ENCODE measurements around the gene PRKACG.
A peak's percentile ranks its signal among the peaks of the same experiment; 100 is the strongest.

The PRKACG gene

GRCh38 chr9:69049094-69049493, 35.2 kb upstream of the PRKACG start:
- TF ChIP-seq CTCF (conservative IDR thresholded peaks at IDR 0.05; ENCODE audit: low read length) (no peak), EZH2phosphoT487 (IDR thresholded peaks at IDR 0.05; ENCODE audit: borderline replicate concordance) (no peak)
- Histone ChIP-seq H3K4me2 (ENCODE audit: low read depth, low read length, poor library complexity, severe bottlenecking) (no peak overlapping the region), H3K4me1 (ENCODE audit: insufficient read depth, low read length, poor library complexity, severe bottlenecking) (peaks cover 41% of the 10 kb centered on the region), H3K27me3 (ENCODE audit: insufficient read depth, low read length, poor library complexity, severe bottlenecking) (no peaks in the 10 kb centered on the region), H4K20me1 (ENCODE audit: insufficient read depth, low read length, poor library complexity, severe bottlenecking) (peaks cover 6% of the 10 kb centered on the region), H3K9me3 (ENCODE audit: insufficient read depth, low read depth, low read length) (no peaks in the 10 kb centered on the region), H3K36me3 (ENCODE audit: insufficient read depth, low read length) (peaks cover 52% of the 10 kb centered on the region; the same call in 1 of the 2 replicates), H3K79me2 (ENCODE audit: insufficient read depth, low read length) (peaks cover 45% of the 10 kb centered on the region), H3K9ac (ENCODE audit: low read depth, low read length, poor library complexity, severe bottlenecking) (no peak overlapping the region), H3F3A (ENCODE audit: low read depth) (0 out of 2 replicates have a peak, but pooled peaks cover 3% of the 10 kb centered on the region), H3K4me3 (ENCODE audit: low read length, poor library complexity, severe bottlenecking) (no peak overlapping the region), H3K9me2 (replicated peaks; ENCODE audit: low read depth, low read length) (no peaks in the 10 kb centered on the region), H2AFZ (ENCODE audit: low read length) (no peak overlapping the region)

- Histone ChIP-seq H3F3A (ENCODE audit: low read depth) (0 out of 2 replicates have a peak, but pooled peaks cover 3% of the 10 kb centered on the region), H3K79me2 (ENCODE audit: insufficient read depth, low read length) (peaks cover 62% of the 10 kb centered on the region), H4K20me1 (ENCODE audit: insufficient read depth, low read length, poor library complexity, severe bottlenecking) (peaks cover 9% of the 10 kb centered on the region), H3K9me3 (ENCODE audit: insufficient read depth, low read depth, low read length) (no peaks in the 10 kb centered on the region), H3K9ac (ENCODE audit: low read depth, low read length, poor library complexity, severe bottlenecking) (peak overlapping the region; percentile 51), H3K9me2 (replicated peaks; ENCODE audit: low read depth, low read length) (no peaks in the 10 kb centered on the region), H3K27me3 (ENCODE audit: insufficient read depth, low read length, poor library complexity, severe bottlenecking) (no peaks in the 10 kb centered on the region), H3K4me1 (ENCODE audit: insufficient read depth, low read length, poor library complexity, severe bottlenecking) (peaks cover 49% of the 10 kb centered on the region), H2AFZ (ENCODE audit: low read length) (no peak overlapping the region), H3K4me3 (ENCODE audit: low read length, poor library complexity, severe bottlenecking) (peak overlapping the region; percentile 29), H3K36me3 (ENCODE audit: insufficient read depth, low read length) (peaks cover 41% of the 10 kb centered on the region; the same call in 1 of the 2 replicates), H3K4me2 (ENCODE audit: low read depth, low read length, poor library complexity, severe bottlenecking) (peak overlapping the region; percentile 48)
- TF ChIP-seq EZH2phosphoT487 (IDR thresholded peaks at IDR 0.05; ENCODE audit: borderline replicate concordance) (no peak), CTCF (conservative IDR thresholded peaks at IDR 0.05; ENCODE audit: low read length) (no peak; the same call in 1 of the 2 replicates)
Observed at GRCh38 chr9:69047371-69047770, 33.5 kb upstream of the PRKACG start.

- Histone ChIP-seq H3K4me3 (ENCODE audit: low read length, poor library complexity, severe bottlenecking) (peak overlapping the region; percentile 29), H3K27me3 (ENCODE audit: insufficient read depth, low read length, poor library complexity, severe bottlenecking) (no peaks in the 10 kb centered on the region), H3K9me3 (ENCODE audit: insufficient read depth, low read depth, low read length) (no peaks in the 10 kb centered on the region), H3K4me1 (ENCODE audit: insufficient read depth, low read length, poor library complexity, severe bottlenecking) (peaks cover 51% of the 10 kb centered on the region), H3K9me2 (replicated peaks; ENCODE audit: low read depth, low read length) (no peaks in the 10 kb centered on the region), H3K4me2 (ENCODE audit: low read depth, low read length, poor library complexity, severe bottlenecking) (peak overlapping the region; percentile 48), H3F3A (ENCODE audit: low read depth) (0 out of 2 replicates have a peak, but pooled peaks cover 3% of the 10 kb centered on the region), H3K79me2 (ENCODE audit: insufficient read depth, low read length) (peaks cover 68% of the 10 kb centered on the region), H3K36me3 (ENCODE audit: insufficient read depth, low read length) (peaks cover 41% of the 10 kb centered on the region; the same call in 1 of the 2 replicates), H4K20me1 (ENCODE audit: insufficient read depth, low read length, poor library complexity, severe bottlenecking) (peaks cover 9% of the 10 kb centered on the region), H3K9ac (ENCODE audit: low read depth, low read length, poor library complexity, severe bottlenecking) (peak overlapping the region; percentile 51), H2AFZ (ENCODE audit: low read length) (no peak overlapping the region)
- TF ChIP-seq EZH2phosphoT487 (IDR thresholded peaks at IDR 0.05; ENCODE audit: borderline replicate concordance) (no peak), CTCF (conservative IDR thresholded peaks at IDR 0.05; ENCODE audit: low read length) (no peak)
Observed at GRCh38 chr9:69046723-69047122, 32.8 kb upstream of the PRKACG start.
